T-helper 22 cell (primary cell): Measurements from ENCODE around the gene GALM.
"Not testable (repeated sequence)": the region's sequence is repeated elsewhere in the genome, so short reads cannot be mapped to it uniquely, and the experiment has no call there.

Experiments used
- DNase-seq: peaks from one replicate; pipeline ENCODE4 v3.0.0-alpha.2; 2020; ENCODE audit warnings: low read depth

The GALM gene

DNA sequence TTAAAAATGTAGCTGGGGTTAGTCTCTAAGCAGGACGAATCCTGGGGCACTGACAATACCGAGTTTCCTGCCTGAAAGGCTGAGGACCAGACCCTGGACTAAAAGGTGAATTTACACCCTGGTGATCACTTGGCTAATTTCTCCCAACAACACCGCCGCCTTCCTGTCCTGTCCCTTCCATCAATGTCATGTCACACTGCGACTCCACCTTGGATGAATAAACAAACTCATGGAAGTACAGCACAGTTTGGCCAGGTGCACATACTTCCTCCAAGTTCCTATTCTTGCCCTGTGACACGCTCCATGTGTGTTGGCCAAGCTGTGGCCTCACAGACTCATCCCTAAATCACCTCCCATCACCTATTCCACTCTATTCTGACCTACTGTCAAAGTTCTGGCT is 15.9 kb upstream of the GALM start:
- no peak for DNase-seq

DNA sequence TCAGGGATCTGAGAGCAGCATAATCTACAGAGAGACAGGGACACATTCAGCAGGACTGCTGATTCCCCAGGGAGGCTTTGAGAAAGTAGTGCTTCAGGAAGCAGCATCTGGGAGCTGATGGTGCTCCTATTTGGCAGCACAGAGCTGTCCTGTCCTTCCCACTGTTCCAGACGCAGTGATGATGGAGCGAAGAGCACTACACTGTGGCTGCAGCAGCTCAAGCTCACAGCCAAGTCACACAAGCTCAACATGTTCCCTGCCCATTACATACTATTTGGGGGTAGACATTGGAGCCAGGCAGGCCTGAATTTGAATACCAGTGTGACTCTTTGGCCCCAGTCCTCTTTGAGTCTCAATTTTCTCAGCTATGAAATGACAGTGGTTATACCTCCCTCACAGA is 15.2 kb upstream of the GALM start:
- no peak for DNase-seq

DNA sequence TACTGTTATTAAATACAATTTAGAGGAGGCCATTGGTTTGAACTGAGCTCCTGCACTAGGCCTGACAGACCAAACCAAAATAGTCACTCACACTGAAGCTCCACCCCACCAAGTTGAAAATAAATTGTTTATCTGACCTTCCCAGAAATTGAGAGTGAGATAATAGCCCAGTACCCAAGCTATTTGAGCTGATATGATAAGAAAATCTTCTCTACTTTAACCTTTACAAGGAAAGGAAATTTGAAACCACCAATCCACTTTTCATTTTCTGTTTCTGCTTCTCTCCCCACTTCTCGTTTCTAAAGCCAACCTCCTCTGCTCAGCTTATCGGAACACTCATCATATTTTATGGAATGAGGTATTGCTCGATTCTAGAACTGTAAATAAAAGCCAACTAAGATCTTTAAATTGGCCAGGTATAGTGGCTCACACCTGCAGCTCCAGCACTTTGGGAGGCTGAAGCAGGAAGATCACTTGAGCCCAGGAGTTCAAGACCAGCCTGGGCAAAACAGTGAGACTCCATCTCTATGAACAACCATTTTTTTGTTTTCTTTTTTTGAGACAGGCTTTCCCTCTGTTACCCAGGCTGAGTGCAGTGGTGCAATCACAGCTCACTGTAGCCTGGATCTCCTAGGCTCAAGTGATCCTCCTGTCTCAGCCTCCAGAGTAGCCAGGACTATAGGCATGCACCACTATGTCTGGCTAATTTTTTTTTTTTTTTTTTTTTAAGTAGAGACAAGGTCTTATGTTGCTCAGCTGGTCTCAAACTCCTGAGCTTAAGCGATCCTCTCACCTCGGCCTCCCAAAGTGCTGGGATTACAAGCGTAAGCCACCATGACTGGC is 13.3 kb upstream of the GALM start:
- no peak for DNase-seq

DNA sequence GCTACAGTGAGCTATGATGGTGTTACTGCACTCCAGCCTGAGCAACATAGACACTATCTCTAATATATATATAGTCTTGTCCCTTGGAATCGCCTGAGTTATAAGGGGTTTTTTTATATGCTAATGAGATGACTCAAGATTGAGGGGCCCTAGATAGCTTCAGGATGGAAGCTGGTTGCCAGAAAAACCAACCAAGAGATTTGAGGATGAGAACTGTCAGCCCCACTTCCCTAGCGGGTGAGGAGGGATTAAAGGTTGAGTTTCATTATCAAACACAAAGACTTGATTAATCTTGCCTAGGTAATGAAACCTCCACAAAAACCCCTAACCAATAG is 12.6 kb upstream of the GALM start:
- no peak for DNase-seq

DNA sequence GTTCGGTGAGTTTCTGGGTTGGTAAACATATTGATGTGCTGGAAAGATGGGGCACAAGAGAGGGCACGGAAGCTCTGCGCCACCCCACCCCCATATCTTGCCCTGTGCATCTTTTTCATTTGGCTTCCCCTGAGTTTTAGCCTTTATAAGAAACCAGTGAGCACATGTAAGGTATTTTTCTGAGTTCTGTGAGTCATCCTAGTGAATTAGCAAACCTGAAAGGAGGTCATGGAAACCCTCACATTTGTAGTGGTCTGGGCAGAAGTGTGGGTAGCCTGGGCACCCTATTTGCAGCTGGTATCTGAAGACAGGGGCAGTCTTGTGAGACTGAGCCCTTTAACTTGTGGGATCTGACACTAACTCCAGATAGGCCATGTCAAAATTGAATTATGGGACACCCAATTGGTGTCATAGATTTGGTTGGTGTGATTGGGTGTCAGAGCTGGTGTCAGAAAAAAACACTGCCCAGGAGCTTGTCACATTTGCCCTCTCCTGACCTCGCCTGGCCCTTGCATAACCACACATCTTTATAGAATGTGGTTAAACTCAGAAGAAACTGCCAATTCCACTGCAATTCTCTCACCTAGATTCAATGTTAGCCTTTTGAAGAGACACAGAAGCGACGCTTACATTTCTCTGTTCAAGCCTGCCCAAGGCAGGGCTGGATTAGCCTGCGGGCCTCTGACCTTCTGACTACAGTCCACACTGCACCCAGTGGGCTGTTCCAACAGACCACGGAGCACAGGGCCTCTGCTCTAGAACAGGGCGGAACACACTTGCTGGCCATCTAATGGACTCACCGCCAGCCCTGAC is 12.0 kb upstream of the GALM start:
- peak; percentile 33 for DNase-seq

DNA sequence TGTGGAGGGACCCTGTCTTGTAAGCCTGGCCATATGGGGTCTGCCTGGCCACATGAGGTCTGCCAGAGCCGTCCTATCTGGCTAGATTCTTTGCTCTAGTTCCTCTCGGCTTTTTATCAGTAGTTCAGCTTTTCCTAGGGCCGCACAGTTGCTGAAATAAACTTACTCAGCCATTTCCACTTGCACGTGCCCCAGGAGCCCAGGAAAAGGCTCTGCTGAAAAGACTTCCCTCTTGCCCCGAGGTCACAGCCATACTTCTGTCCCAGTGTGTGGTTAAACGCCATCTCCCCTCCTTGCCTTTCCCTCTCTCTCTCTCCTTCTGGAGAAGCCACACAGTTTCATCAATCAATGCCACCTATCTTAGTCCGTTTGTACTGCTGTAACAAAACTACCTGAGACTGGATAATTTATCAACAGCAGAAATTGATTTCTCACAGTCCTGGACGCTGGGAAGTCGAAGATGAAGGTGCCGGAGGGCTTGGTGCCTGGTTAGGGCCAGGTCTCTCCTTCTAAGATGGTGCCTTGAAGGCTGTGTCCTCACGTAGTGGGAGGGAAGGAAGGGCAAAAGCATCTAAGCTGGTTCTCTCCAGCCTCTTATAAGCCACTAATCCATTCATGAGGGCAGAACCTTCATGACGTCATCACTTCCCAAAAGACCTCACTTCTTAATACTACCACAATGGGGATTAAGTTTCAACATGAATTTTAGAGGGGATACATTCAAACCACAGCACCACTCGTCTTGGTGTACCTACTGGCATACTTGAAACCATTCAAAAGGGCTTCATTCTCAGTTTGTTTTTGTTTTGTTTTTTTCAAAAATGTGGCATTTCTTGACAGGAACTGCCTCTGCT is 11.2 kb upstream of the GALM start:
- no peak for DNase-seq

DNA sequence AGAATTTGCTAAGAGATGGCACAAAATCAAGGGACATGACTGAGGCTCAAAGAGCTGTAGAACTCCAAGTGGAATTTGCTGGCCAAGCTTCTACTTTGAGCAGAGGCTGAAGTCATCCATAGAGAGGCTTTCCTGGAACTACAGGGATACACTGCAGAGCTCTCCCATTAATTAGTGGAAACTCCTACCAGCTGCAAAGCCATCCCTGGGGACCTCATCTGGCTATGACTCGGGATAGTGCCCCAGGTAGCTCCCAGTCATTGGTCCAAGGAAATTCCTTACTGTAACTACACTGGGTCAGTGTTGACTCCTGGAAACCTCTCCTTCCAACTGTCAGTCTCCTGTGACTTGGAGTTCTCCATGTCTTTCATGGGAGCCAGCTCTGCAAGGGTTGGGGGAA is 10.5 kb upstream of the GALM start:
- no peak for DNase-seq

DNA sequence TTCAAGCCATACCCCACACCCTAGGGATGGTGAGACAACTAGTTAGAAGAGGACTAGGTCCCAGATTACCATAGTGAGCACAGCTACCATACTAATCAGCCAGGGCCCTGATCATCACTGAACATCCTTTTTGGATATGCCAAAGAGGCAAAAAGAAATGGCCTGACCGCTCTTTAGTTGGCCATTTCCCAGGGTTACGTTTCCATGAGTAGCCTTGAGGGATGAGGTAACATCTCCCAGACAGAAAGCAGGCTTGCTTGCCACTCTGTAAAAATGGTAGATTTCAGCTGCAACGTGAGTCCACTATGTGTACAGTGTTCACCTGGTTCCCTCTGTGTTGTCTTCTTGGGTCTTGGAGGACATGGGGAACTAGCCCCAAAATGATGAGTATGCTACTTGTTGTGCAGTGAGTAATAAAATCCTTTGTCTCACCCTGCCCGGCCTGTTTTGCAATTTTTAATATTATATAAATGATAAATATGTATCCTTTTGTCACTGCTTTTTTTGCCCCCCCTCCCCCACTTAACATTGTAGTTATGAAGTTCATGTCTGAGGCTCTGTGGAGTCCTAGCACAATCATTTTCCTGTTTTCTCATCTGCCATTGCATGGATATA is 8.9 kb upstream of the GALM start:
- no peak for DNase-seq

DNA sequence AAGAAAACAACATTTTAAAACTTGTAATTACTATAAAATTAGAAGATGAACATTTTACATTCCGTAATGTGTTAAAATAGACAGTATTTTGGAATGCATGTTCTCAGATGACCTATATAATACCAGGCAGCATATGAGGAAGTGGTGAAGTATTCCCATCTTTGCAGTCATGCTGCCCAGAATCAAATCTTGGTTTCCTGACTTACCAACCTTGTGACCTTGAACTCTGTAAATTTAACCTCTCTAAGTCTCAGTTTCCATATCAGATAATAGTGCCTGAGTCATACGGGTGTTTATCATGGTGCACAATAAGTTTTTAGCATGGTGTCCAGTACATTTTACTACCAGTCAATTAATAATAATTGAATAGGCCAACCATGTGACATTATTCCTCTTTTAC is 7.3 kb upstream of the GALM start:
- no peak for DNase-seq

DNA sequence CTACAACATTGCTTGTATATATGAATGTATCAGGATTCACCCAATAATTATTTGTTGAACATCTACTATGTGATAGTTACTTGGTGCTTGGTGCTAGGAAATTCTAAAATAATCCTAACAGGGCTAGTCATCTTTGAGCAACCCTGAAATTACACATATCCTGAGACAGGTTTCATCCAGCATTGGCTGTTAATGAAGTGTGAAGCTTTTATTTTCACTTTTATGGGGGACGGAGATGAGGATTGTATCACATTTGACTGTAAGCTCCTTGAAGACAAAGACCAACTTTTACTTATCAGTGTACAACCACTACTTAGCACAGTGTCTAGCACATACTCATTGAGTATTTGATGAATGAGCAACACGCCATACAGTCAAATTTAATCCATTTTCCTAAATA is 6.8 kb upstream of the GALM start:
- no peak for DNase-seq

DNA sequence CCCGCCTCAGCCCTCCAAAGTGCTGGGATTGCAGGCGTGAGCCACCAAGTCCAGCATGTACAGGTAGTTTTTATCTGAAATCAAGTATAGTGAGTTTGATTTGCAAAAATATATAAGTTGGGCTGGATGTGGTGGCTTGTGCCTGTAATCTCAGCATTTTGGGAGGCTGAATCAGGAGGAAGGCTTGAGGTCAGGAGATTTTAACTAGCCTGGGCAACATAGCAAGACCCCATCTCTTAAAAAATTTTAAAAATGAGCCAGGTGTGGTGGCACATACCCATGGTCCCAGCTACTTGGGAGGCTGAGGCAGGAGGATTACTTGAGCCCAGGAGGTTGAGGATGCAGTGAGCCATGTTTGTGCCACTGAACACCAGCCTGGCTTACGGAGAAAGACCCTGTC is 5.6 kb upstream of the GALM start:
- DNase-seq, result no peak

DNA sequence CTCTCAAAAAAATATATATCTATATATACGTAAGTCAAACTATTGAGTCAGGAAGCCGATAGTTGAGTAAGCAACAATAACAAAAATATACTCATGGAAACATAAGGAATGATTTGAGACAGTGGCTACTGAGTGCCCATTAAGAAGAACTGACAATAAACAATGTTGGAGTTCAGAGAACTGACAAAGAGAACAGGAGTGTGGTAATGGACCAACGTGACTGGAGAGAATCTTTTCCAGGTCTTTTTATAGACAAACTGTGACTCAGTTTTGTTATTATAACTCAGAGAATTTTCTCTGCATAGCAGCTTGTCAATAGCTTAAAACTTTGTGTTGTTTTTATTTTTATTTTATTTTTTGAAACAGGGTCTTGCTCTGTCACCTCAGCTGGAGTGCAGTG is 4.6 kb upstream of the GALM start:
- no peak for DNase-seq

DNA sequence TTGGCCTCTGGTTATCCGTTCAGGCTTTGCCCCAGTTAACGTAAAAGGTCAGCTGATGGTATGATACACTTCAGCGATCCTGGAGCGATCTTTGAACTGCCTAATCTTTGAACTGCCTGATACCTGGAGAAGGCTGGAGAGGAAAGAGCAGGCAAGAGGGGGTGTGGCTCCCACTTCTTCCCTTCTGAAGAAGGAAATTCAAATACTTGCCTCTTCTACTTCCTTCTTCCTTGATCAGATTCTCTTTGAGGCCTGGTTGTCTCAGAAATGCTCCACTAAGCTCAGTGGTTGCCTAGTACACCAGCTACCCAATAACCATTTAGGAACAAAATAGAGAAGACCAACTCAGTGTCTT is 619 bp downstream of the GALM start:
- DNase-seq, result no peak

DNA sequence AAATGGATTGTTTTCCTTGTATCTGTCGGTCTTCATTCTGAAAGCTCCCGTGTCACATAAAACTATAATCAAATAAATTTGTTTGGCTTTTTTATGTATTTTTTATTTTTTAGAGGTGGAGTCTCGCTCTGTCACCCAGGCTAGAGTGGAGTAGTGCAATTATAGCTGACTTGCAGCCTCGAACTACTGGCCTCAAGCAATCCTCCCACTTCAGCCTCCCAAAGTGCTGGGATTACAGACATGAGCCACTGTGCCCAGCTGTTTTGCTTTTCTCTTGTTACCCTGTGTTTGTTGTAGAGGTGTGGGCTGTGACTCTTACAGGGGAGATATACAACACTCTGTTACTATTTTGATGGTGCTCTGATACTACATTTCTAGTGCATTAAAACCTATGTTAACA is 2.2 kb downstream of the GALM start:
- no peak for DNase-seq

DNA sequence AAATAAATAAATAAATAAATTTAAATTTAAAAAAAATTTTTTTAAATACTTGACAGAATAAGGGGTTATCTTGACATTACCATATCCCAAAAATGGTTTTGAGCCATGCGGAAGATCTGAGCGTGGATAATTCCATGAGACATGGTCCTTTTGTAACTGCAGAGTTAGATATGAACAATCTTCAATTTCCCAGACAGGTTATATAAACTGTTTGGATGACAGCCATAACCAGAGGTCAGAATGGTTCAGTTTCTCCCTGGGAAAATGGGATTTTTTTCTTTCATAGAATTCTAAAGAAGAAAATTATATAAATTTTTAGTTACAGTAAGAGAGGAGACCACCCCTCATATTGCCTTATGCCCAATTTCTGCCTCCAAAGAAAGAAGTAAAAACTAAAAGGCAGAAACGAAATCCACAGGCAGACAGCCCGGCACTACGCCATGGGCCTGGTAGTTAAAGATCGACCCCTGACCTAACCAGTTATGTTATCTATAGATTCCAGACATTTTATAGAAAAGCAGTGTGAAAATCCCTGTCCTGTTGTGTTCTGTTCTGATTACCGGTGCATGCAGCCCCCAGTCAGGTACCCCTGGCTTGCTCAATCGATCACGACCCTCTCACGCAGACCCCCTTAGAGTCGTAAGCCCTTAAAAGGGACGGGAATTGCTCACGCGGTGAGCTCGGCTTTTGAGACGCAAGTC is 3.0 kb downstream of the GALM start:
- no peak for DNase-seq

DNA sequence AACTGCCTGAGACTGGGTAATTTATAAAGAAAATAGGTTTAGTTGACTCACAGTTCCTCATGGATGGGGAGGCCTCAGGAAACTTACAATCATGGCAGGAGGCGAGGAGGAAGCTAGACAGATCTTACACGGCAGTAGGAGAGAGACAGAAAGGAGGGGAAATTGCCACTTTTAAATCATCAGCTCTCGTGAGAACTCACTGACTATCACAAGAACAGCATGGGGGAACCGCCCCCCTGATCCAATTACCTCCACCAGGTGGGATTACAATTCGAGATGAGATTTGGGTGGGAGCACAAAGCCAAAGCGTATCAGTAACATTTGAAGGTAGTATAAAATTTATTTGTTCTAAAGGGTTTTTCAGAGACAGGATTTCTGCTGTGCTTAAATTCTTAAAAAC is 5.4 kb downstream of the GALM start:
- DNase-seq, result no peak

DNA sequence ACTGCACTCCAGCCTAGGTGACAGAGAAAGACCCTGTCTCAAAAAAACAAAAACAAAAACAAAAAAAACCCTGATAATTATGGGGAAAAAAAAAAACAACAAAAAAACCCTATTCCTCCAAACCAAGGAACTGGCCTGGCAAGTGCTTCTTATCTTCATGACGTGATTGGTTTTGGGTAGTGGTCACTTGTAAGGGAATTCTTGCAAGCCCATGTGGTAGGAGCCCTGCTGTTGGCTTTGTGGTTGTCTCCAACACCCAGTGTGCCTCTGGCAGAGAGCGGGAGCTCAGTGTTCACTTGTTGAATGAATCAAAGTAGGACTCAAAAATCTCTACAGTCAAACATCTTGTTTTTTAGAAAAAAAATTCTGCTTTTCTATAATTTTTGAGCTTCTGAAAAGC is 6.0 kb downstream of the GALM start:
- no peak for DNase-seq

DNA sequence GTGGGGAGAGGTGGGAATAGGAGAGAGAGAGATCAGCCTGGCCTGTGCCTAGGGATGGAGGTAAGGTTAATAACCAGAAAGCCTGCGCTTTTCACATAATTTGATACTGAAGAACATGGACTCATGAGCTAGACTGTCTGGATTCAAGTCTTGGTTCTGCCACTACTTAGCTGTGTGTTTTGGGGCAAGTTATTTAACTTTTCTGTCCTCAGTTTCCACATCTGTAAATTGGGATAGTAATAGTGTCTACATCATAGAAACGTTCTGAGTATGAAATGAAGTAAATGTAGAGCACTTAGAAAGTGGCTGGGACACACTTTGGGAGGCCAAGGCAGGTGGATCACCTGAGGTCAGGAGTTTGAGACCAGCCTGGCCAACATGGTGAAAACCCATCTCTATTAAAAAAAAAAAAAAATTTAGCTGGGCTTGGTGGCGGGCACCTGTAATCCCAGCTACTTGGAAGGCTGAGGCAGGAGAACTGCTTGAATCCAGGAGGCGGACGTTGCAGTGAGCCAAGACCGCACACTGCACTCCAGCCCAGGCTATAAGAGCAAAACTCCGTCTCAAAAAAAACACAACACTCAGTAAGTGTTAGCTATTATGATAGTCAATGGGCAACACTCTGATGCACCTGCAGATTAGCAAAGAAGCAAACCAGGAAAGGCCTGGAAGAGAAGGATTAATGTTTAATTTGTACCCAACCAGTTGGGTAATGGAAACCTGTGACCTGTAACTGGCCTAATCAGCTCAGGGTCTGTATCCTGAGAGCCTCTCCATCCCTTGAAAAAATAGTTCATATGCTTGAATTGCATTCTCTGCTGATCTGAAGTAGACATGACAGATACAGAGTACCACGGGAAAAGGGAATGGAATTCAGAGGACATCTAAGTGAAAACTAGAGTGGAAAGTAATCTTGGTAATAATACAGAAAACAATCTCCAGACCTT is 6.8 kb downstream of the GALM start:
- no peak for DNase-seq

DNA sequence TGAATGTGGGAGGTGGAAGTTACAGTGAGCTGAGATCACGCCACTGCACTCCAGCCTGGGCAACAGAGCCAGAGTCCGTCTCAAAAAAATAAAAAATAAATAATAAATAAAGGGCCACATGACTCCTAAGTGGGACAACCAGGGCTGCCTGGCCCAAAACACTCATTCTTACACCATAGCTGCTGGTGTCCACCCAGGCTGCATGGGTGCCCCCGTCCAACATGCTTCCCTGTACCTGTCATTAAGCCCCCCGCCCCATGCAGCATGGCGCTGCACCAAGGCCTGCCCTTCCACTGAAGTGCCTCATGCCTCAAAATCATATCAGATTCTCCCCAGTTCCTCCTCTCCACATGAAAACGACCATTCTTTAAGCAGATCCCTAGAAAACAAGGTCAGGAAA is 10.8 kb downstream of the GALM start:
- no peak for DNase-seq

DNA sequence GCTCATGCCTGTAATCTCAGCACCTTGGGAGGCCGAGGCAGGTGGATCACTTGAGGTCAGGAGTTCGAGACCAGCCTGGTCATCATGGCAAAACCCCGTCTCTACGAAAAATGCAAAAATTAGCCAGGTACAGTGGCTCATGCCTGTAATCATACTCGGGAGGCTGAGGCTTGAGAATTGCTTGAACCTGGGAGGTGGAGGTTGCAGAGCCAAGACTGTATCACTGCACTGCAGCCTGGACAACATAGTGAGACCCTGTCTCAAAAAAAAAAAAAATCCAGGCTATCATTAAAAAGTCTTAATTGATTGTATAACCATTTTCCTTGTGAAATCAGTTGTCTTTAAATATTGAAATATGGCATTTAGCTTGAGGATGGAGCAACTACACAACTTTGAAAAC is 15.0 kb downstream of the GALM start:
- DNase-seq, result not testable (repeated sequence)
